Middle frontal gyrus (tissue), 1 donor: Measurements from ENCODE around the gene RPP25L.
"Not testable (repeated sequence)": the region's sequence is repeated elsewhere in the genome, so short reads cannot be mapped to it uniquely, and the experiment has no call there.

Experiments used
- DNase-seq: peaks from one replicate; pipeline ENCODE4 v3.0.0-alpha.2; 2015; ENCODE audit warnings: low spot score; ENCODE audit errors: extremely low spot score

Gene RPP25L, protein sequence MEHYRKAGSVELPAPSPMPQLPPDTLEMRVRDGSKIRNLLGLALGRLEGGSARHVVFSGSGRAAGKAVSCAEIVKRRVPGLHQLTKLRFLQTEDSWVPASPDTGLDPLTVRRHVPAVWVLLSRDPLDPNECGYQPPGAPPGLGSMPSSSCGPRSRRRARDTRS

GRCh38 chr9:34611811-34612787 lies at the start of gene RPP25L:
RPP25L (minus strand) TSS chr9:34612097; CDS start chr9:34611296, 801 bp downstream.
- DNase-seq, result peak; percentile 81

- no peak for DNase-seq
Observed at GRCh38 chr9:34659592-34660253, 47.8 kb upstream of the RPP25L start.

GRCh38 chr9:34658461-34658860 lies 46.6 kb upstream of the RPP25L start:
- no peak for DNase-seq

DNA sequence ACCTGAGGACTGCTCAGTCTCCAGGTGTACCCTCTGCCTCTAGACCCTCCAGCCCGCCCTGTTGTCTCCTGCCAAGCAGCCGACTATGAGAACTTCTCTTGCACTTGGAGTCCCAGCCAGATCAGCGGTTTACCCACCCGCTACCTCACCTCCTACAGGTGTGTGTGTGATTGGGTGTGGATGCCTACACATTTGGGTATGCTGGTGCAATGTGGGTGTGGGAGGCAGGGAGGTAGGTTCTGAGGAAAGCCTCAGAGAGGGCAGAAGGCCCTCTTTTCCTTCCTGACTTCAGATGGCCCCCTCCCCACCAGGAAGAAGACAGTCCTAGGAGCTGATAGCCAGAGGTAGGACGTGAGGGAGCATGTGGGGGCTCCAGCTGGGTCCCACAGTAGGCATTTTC lies 45.1 kb upstream of the RPP25L start:
- no peak for DNase-seq

DNA sequence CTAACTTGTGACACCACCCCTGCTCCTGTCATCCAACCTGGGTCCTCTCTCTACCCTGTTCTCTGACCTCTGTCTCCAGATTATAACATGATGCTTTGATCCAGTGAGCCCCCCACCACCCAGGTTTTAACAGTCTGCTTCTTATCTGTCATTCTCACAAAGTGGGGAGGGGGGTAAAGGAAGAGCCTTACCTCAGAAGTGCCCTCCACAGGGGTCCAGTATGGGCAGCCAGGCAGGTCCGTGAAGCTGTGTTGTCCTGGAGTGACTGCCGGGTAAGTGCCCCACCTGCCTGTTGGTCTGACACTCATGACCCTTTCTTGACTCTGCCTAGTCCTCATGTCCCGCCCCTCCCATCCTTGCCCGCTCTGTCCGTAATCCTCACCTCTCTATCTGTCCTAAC lies 43.5 kb upstream of the RPP25L start:
- no peak for DNase-seq

GRCh38 chr9:34654323-34655051 lies 42.6 kb upstream of the RPP25L start:
- DNase-seq, result peak; percentile 39

GRCh38 chr9:34653151-34654072 lies 41.5 kb upstream of the RPP25L start:
- DNase-seq, result no peak

DNA sequence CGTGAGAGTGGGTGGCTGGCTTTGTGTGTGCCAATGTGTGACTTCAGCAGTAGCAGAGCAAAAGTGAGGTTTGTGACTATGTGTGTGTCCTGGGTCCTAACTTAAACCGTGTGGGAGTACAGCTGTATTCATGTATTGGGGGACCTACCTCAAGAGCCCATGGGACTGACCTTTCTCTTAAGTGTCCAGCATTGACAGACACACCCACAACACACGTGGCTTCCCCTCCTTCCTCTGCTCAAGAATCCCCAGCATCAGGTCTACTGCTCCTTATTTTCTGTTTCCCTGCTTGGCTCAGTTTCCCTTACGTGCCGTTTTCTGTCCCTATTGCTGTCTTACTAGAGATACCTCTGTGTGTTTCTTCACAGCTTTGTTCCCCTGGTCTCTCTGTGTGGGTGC lies 40.7 kb upstream of the RPP25L start:
- DNase-seq, result no peak

DNA sequence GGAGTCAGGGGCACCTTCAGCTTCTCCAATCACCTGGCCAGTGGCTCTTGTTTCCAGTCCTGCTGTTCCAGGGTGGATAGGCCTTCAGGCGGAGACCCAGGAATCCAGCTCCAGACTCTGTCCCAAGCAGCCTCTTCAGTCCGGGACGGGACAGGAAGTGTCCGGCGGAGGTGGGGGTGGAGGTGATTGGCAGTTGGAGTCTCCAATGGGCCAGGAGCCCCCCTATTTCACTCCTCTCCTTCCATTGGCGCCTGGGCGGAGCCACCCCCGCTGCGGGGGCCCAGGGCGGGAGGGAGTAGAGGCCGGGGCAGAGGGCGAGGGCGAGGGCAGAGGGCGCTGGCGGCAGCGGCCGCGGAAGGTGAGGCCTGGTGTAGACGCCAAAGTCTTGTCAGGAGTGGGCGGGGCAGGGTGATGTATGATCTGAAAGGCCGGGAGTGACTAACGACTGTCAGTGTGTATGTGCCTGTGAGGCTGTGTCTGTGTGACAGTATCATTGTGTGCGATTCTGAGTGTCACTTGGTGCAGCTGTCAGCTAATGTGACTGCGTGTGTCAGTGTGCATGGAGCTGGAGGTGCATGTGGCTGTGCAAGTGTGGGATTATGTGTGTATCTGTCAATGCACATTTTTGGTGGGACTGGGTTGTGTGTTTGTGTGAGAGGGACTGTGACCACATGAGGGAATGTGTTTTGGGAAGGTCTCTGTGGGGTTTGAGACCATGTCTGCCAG lies 40.1 kb upstream of the RPP25L start, which contains the start of gene IL11RA:
TSS of gene IL11RA (plus strand) at position 310 of the 726 bp plus-strand sequence. CDS start 3,033 bp downstream, outside the sequence.
- peak; percentile 71 for DNase-seq

- DNase-seq, result no peak
Observed at GRCh38 chr9:34651321-34651720, 39.4 kb upstream of the RPP25L start.

- DNase-seq, result no peak
Observed at GRCh38 chr9:34650816-34651215, 38.9 kb upstream of the RPP25L start.

GRCh38 chr9:34648673-34649072 lies 36.8 kb upstream of the RPP25L start:
- no peak for DNase-seq

DNA sequence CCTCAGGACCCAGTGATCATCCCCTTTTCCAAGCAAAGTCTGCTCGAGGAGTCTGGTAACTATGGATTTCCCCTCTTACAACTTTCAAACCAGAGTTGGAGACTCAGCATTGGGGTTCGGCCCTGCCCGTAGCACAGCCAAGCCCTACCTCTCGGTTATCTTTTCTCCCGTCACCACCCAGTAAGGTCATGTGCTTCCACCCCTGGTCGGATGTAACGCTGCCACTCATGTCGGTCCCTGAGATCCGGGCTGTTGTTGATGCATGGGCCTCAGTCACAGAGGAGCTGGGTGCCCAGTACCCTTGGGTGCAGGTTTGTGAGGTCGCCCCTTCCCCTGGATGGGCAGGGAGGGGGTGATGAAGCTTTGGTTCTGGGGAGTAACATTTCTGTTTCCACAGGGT lies 35.8 kb upstream of the RPP25L start:
- no peak for DNase-seq

DNA sequence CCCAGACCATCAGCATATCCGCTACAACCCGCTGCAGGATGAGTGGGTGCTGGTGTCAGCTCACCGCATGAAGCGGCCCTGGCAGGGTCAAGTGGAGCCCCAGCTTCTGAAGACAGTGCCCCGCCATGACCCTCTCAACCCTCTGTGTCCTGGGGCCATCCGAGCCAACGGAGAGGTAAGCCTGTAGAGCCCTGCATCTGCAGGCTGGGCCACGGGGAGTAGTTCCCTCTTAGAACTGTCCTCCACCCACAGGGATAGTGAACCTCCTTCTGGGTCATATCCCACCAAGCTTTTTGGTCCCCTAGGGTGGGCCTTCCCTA lies 35.1 kb upstream of the RPP25L start:
- DNase-seq, result no peak

- DNase-seq, result peak; percentile 66
Observed at GRCh38 chr9:34646211-34647083, 34.5 kb upstream of the RPP25L start, which contains the start of gene GALT. GALT (plus strand) TSS chr9:34646675; CDS start chr9:34646705, 30 bp downstream.

- DNase-seq, result no peak
Observed at GRCh38 chr9:34644766-34645314, 32.9 kb upstream of the RPP25L start.

DNA sequence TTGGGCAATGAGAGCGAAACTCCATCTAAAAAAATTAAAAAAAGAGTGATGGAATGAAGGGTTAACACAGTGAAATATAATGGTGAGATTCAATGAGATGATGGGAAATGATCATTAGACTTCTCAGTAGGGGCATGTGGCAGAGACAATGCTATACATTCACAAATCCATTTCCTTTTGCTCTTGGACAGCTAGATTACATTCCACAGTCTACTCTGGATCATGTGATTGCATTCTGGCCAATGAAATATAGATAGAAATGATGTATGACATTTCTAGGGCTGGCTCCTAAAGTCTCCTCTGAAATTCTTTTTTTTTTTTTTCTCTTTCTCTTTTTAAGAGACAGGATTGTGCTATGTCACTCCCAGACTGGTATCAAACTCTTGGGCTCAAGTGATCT lies 30.8 kb upstream of the RPP25L start:
- DNase-seq, result no peak

GRCh38 chr9:34639322-34639721 lies 27.4 kb upstream of the RPP25L start:
- not testable (repeated sequence) for DNase-seq
